NCI-H2227 treated with DMSO at 0.1 percent for 48 hours (cell line): ENCODE data around the gene ALOX5.
"Not testable (repeated sequence)": the region's sequence is repeated elsewhere in the genome, so short reads cannot be mapped to it uniquely, and the experiment has no call there.

Source experiments
- DNase-seq: peaks from one replicate; lab custom pipeline; 2025; lab: John Stamatoyannopoulos, UW

Gene ALOX5

GRCh38 chr10:45373576-45374349, at the start of gene ALOX5:
Gene ALOX5 (plus strand): TSS chr10:45374216. CDS start chr10:45374280, 64 bp downstream.
- peak; percentile 18 for DNase-seq

- no peak for DNase-seq
Measured at GRCh38 chr10:45325116-45325515, 48.9 kb upstream of the ALOX5 start.

- DNase-seq: not testable (repeated sequence)
Measured at GRCh38 chr10:45326864-45327263, 47.2 kb upstream of the ALOX5 start.

GRCh38 chr10:45331824-45332223, 42.2 kb upstream of the ALOX5 start:
- not testable (repeated sequence) for DNase-seq

- DNase-seq: no peak
Measured at GRCh38 chr10:45339894-45340293, 34.1 kb upstream of the ALOX5 start.

- DNase-seq: not testable (repeated sequence)
Measured at GRCh38 chr10:45340420-45340819, 33.6 kb upstream of the ALOX5 start.

GRCh38 chr10:45346652-45347335, 27.2 kb upstream of the ALOX5 start:
- DNase-seq: not testable (repeated sequence)

GRCh38 chr10:45347464-45347863, 26.6 kb upstream of the ALOX5 start:
- not testable (repeated sequence) for DNase-seq

- not testable (repeated sequence) for DNase-seq
Measured at GRCh38 chr10:45348196-45348765, 25.7 kb upstream of the ALOX5 start.

GRCh38 chr10:45353186-45353585, 20.8 kb upstream of the ALOX5 start:
- no peak for DNase-seq

- DNase-seq: no peak
Measured at GRCh38 chr10:45354261-45354660, 19.8 kb upstream of the ALOX5 start.

GRCh38 chr10:45355494-45355893, 18.5 kb upstream of the ALOX5 start:
- no peak for DNase-seq

GRCh38 chr10:45358961-45359360, 15.1 kb upstream of the ALOX5 start:
- not testable (repeated sequence) for DNase-seq

GRCh38 chr10:45361983-45362799, 11.8 kb upstream of the ALOX5 start:
- not testable (repeated sequence) for DNase-seq

GRCh38 chr10:45367643-45368042, 6.4 kb upstream of the ALOX5 start:
- not testable (repeated sequence) for DNase-seq

GRCh38 chr10:45368181-45368580, 5.8 kb upstream of the ALOX5 start:
- DNase-seq: no peak

GRCh38 chr10:45370202-45370955, 3.6 kb upstream of the ALOX5 start:
- no peak for DNase-seq

GRCh38 chr10:45371560-45371959, 2.5 kb upstream of the ALOX5 start:
- DNase-seq: no peak

GRCh38 chr10:45372251-45372951, 1.6 kb upstream of the ALOX5 start:
- no peak for DNase-seq

GRCh38 chr10:45373003-45373575, 927 bp upstream of the ALOX5 start:
- DNase-seq: no peak
